Gastrocnemius medialis (tissue), 4 donors: Measurements from ENCODE around the gene BSPRY.

Experiments used
- CTCF ChIP-seq, 5 experiments: fragments of 450-650 bp in 3 of 5; fragments of 200-600 bp in 2 of 5; sonication (generic) in 2 of 5; IDR thresholded peaks in 4 of 5; conservative IDR thresholded peaks in 1 of 5; 1 replicate in 4 of 5; 2 replicates in 1 of 5; pipeline ENCODE4 v1.5.1; 2016 to 2019; ENCODE audit warnings: antibody characterized with exemption in 5 of 5, mild to moderate bottlenecking in 3 of 5, moderate library complexity in 3 of 5
- POLR2A ChIP-seq, 2 donors: fragments of 450-650 bp; IDR thresholded peaks; one replicate each; pipeline ENCODE4 v1.6.1; 2017; ENCODE audit warnings: antibody characterized with exemption in 2 of 2, mild to moderate bottlenecking in 2 of 2, moderate library complexity in 2 of 2

- TF ChIP-seq CTCF (IDR thresholded peaks at IDR 0.05 in 4 of 5, conservative IDR thresholded peaks at IDR 0.05 in 1 of 5): no peak
- TF ChIP-seq POLR2A (IDR thresholded peaks at IDR 0.05): no peak
Measured at GRCh38 chr9:113375057-113376023, 26.0 kb downstream of the BSPRY start.
